Occipital lobe (tissue), 2 donors: Measurements from ENCODE around the gene TPPP. TPM values are rescaled to one million over a fixed set of nuclear protein-coding genes. Genes with fewer than 3 reads are reported as not detected.
"Not testable (repeated sequence)": the region's sequence is repeated elsewhere in the genome, so short reads cannot be mapped to it uniquely, and the experiment has no call there.

Experiments used
- DNase-seq: peaks from one replicate; lab custom pipeline; 2025; lab: John Stamatoyannopoulos, UW
- total RNA-seq: library from RNA; depleted of rRNA; stranded (reverse); fragments of >200 nt; gene quantifications from one replicate; pipeline ENCODE4 v1.2.3, GENCODE V29; 2014

TPPP gene
- total RNA-seq, 1 donor from 2014 or later: 16.2 TPM

DNA sequence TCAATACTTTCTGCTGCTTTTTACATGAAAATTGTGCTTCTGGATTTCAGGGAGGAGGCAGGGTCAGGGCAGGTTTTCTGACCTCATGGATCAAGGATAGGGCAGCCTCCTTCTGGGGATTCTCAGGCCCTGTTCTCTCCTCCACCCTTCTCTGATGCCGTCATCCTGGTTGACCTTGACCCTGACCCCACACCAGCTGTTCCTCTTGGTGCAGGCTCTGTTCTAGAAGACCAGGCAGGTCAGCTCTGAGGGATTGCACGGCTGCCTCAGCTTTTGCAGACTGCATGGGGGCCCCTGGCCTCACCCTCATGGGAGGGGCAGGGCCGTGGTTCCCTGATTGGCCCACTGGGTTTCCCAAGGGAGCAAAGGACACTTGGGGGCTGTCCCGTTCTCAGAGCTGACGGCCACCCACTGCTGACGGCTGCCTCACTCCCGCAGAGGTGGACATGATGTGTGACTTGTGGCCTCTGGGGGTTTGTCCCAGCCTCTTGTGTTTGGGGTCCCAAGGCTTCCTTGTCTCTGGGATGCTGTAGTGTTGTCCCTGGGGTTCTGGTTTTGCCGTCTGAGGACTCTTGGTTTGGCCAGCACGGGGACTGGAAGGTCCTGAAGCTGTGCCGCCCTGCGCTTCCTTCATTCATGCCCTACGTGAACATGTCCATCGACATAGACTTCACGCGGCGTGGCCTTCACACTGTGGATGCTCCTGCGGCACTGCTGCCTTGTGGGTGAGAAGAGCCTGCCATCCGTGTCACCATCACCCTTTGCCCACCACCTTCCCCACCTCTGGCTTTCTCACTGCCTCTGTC is 46.6 kb downstream of the TPPP start:
- DNase-seq: no peak

DNA sequence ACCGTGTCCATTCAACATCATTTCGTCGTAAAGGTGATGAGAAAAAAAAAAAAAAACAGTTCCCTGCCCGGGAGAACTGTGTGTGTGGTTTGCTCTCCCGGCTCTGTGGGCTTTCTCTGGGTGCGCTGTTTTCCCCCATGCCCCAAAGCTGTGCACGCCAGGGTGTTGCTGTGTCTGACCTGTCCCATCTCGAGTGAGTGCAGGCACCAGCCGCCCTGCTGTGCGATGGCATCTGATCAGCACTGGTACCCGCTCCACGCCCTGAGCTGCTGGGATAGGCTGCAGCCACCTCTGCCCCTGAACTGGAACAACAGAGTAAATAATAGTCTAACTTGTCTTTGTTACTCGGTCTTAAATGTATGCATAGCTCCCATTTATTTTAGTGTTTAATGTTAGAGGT is 47.7 kb downstream of the TPPP start:
- no peak for DNase-seq

DNA sequence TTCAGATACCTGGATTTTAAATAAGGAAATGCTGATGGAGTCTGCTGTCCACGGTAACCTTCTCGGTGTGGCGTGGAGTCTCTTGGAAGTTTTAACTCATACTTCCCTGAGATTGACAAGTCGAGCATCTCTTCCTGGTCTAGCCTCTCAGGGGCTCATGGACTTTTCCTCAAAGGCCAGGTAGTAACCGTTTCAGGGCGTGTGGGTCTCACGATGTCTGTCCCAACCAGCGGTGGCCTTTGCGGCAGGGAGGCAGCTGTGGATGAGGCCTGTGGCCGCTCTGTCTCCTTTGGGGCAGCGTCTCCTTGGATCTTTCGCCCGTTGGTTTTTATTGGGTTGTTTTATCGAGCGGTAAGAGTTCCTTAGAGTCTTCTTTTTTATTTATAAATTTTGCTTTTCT is 48.2 kb downstream of the TPPP start:
- no peak for DNase-seq

DNA sequence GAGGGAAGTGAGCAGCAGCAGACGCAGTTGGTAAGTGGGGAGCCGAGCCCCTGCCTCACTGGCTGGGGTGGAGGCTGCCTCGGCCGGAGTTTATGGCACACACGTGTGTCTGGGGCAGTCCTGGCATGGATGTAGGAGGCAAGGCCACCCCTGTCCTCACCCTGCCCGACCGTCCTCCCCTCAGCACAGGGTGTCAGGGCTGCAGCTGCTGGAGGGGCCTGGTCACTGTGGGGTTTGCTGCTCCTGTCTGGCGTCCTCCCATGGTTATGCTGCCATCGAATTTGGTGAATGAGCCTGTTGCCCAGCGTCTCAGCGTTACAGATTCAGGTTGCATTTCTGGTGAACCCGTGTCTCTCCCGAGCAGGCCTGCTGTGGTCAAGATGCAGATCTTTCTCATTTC is 48.6 kb downstream of the TPPP start:
- no peak for DNase-seq

DNA sequence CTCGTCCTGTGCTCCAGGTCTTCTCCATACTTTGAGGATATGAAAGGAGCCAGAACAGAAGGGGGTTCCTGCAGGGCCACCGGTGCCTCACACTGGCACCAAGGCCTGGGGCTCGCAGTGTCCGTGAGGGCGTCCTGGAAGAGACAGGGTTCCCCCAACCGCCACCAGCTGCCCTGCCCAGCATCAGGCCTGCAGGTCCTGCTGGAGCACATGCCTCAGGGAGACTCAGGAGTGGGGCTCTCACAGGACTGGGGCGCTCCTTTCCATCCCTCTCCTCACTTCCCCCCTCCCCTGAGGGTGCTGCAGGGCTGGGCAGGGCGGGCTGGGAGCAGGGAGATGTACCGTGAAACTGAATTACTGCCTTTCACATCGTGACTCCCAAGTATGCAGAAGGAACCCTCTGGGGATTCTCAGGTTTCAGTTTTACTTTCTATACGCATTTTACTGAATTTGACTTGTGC is 49.3 kb downstream of the TPPP start:
- DNase-seq: no peak

DNA sequence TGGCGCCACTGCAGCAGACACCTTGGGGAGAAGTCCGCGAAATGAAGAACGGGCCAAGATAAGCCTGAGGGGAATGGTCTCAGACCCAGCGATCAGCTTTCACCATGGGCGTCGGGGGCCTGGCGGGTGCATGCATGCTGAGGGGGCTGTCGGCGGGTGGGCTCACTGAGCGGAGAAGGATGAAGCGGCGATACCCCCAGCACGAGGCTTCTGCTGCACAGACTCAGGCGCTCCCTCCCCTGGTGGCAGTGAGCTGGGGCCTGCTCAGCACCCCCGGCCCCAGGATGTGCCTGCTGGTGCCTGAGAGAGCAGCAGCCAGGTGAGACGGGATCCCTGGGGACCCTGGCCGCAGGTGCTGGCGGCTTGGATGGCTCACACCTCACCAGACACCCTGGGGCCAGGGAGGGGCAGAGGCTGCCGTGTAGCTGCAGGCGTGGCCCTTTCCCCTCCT is 49.8 kb downstream of the TPPP start:
- DNase-seq: no peak

DNA sequence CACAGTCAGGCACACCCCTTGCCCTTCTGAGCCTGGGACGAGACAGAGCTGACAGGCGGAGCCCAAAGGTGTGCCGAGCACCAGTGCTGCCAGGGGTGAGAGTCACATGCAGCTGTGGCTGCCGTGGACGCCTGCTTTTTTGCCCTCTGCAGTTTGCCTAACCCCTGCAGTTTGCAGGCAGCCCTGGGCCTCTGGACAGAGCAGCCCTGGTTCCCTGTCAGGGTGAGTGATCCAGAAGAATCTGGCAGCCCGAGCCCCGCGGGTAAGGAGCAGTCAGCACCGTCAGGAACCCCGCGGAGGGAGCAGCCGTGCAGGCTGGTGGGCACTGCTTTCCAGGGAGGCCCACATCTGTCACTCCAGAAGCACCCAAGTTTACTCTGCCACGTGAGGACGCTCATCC is 50.7 kb downstream of the TPPP start:
- DNase-seq: no peak

DNA sequence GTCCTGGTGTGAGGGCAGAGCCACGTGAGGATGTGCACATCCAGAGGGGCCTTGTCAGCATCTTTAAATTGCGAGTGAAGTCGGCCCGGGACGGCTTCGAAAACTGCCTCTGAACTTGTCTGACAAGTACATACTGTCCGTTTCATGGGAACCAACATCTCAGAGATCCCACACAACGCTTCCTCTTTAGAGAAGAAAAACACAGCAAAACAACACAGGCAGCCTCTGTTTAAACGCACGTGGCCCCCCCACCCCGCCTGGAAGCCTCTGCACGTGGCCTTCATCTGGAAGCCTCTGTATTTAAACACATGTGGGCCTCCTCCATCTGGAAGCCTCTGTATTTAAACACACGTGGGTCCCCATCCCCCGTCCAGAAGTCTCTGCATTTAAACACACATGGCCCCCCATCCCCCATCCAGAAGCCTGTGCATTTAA is 51.8 kb downstream of the TPPP start:
- DNase-seq: no peak

DNA sequence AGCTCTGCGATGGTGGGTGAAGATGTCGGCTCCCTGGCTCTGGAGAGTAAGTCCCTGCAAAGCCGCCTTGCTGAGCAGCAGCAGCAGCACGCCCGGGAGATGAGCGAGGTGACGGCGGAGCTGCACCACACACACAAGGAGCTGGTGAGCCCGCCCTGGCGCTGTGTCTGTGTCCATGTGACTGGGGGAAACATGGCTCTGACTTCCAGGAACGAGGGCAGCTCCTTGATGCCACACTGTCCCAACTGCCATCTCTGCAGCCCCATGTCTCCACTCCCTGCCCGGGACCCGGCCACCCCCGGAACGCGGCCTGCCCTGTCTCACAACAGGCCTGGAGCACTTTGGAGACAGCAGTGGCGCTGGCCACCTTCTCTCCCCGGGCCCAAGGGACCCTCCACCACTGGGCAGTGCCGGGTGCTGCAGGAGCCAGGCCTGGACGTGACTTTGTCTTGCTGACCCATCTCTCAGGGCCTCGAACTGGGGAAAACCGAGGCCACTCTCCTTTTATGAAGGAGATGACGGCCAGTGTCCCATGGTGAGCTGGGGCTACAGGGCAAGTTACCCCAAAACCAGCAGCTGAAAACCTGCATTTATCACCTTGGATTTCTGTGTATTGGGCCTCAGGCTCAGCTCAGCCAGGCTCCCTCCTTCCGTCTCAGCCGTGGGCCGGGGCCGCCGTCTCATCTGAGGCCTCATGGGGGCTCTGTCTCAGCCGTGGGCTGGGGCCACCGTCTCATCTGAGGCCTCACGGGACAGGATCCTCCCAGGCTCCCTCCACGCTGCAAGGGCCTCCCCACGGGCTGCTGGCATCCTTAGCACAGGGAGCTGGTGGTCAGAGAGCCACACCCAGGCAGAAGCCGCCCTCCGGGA is 52.5 kb downstream of the TPPP start:
- no peak for DNase-seq

DNA sequence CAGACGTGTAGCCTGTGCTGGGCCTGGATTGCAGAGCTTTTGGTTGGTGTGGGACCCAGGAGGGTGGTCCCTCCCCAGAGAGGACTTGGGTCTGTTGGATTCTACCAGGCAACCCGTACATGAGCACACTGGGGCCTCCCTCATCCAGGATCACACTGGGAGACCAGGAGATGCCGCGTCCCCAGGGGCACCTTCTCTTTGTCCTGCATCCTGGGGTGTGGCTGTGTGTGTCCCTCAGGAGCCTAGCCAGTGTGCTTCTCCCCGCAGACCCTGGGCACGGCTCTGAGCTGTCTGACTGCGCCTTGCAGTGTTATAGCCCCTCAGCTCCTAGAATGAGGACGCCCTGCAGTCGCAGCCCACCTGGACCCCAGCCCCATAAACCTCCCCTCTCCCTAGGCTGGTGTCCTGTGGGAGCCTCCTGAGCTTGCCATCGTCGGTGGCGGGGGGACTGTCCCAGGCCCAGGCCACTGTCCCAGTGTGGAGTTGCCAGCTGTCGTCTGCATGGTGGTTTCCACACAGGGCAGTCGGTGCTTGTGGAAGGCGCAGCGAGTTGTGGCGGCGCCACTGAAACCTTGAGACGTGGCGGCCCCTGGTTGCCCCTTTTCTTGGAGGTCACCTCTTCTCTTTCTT is 53.5 kb downstream of the TPPP start:
- no peak for DNase-seq

DNA sequence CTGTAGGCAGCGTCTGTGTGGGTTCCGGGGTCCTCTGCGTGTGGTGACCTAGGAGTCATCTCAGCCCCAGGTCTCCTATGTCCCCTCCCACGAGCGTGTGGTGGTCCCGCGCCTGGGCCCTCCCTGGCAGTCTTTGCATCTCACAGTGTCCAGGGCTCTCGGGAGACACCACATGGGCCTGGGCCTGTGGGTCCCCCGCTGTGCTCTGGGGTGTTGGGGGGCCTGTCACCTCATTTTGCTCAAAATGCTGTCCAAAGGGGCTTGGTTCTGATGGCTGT is 54.0 kb downstream of the TPPP start:
- DNase-seq: no peak

DNA sequence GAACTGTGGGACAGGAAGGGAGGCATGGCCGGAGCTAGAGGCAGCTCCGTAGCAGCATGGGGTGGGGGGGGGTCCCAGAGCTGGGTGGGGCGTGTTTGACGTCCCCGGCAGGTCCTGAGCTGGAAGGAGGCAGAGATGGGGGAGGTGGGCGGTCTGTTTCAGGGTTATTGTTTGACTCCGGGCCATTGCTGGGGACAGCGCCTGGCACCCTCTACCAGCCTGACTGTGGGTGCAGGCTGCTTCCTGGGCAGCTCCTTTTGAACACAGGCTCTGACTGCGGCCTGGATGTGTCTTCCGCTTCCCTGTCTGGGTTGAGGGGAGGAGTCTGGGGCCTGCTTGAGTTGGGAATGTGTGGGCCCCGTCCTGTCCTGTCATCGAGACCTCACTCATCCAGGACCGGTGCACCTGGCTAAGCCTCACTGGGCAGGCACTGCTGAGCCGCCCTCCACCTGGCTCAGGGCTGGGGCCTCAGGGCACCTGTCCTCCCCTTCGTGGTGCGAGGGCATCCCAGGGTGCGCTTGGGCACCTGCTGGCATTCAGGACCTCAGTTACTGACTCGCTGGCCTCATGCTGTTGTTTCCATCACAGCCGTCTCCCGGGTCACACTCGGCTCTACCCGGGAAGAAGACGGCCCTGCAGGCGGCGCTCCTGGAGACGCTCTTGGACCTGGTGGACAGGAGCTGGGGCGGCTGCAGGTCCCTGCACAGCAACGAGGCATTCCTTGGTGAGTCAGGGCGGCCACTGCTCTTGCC is 54.5 kb downstream of the TPPP start:
- no peak for DNase-seq

DNA sequence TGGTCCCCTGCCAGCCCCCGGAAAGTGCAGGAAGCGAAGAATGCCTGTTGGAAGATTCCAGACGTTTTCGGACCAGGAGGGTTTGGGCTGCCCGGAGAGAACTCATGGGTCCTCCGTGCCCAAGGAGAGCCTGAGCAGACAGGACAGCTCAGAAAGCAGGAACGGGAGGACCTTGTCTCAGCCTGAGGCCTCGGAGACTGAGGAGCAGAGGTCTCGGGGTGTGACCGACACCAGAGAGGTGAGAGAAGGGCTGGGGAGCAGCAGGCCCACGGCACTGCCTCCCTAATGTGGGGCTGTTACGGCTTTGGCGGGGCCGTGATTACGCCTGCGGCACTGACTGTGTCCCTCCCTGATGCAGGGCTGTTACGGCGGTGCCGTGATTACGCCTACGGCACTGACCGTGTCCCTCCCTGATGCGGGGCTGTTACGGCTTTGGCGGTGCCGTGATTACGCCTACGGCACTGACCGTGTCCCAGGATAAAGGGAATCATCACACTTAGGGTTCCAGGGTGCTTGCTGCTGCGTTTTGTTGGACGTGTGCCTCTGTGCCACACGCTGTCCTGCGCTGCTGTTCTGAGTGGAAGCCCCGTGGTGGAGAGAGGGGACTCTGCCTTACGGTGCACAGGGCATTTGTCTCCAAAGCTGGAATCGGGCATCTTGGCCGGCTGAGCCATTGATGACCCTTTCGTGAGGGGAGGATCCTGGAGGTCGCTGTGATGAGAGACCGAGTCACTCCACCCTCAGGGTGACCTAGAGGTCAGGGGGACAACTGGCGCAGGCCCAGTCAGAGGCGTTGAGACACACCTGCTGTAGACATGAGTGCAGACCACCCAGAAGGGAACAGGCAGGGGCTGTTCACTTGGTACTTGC is 55.3 kb downstream of the TPPP start:
- DNase-seq: no peak

DNA sequence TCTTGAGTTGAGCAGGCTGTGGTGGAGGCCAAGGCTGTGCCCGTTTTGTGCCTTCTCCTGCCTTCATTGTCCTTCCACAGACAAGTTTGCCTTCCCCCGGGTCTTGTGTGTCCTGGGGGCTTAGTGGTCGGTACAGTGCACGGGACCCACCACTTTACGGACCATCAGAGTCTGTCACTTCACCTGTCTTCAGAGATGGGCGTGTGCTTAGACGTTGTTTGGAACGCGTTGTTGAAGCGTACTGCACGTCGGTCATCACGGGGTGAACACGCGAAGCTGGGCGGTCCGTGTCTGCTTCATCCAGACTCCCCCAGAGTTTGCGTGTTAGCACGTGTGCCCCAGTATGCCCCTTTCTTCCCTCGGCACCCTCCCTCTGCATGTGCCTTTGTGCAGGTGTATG is 56.2 kb downstream of the TPPP start:
- no peak for DNase-seq

DNA sequence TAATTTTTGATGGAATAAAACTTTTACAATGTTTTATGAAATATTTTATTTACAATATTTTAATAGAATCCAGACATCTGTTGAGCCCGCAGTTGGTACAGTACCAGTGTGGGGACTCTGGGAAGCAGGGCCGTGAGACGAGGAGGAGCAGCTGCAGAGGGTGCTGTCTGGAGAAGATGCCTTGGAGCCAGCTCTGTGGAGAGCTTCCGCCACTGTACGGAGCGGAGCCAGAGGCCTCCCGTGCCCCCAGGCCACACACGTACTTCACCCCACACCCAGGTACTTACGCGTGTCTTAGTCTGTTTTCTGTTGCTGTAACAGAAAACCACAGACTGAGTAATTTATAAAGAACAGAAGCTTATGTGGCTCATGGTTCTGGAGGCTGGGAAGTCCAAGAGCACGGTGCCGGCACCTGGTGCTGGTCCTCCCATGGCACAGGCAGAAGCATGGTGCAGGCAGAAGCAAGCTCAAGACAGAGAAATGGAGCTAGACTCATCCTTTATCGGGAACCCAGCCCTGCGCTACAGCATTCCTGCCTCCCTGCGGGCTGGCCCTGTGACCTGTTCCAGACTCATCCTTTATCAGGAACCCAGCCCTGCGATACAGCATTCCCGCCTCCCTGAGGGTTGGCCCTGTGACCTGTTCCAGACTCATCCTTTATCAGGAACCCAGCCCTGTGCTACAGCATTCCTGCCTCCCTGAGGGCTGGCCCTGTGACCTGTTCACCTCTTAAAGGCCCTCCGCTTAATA is 57.7 kb downstream of the TPPP start:
- DNase-seq: no peak

DNA sequence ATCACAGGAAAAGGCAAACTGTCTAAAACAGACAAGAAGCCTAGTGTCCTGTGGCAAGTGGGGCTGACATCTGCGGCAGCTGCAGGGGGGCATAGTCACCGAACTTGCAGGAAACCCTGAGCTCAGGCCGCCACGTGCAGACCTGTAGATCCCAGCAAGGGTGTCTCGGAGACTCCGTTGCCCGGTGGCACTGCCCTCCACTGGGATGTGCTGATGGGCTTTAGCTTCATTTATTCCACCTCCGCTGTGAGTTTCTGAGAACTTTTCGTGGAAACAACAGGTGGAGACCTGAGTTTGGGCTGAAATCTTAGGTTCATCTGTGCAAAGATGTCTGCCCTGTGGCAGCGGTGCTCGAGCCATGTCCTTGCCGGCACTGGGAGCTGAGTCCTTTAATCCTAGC is 59.0 kb downstream of the TPPP start:
- no peak for DNase-seq

DNA sequence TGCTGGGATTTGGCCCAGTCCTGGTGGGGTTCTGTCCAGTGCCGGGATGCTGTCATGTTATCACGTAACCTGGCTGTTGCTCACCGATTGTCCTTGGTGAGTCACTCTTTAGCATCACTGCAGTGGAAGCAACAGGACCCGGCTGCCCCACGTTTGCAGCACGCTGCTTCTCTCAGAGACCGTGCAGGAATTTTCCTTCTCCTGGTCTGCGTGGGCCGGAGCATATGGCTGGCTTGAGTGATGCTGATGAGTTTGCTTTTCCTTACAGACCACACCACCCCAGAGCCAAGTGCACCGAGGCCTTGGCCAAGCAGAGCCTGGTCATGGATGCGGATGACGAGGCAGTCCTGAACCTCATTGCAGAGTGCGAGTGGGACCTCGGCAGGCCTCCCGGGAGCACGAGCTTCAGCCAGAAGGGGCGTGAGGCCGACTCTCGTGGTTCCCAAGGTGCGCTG is 59.6 kb downstream of the TPPP start:
- DNase-seq: no peak

DNA sequence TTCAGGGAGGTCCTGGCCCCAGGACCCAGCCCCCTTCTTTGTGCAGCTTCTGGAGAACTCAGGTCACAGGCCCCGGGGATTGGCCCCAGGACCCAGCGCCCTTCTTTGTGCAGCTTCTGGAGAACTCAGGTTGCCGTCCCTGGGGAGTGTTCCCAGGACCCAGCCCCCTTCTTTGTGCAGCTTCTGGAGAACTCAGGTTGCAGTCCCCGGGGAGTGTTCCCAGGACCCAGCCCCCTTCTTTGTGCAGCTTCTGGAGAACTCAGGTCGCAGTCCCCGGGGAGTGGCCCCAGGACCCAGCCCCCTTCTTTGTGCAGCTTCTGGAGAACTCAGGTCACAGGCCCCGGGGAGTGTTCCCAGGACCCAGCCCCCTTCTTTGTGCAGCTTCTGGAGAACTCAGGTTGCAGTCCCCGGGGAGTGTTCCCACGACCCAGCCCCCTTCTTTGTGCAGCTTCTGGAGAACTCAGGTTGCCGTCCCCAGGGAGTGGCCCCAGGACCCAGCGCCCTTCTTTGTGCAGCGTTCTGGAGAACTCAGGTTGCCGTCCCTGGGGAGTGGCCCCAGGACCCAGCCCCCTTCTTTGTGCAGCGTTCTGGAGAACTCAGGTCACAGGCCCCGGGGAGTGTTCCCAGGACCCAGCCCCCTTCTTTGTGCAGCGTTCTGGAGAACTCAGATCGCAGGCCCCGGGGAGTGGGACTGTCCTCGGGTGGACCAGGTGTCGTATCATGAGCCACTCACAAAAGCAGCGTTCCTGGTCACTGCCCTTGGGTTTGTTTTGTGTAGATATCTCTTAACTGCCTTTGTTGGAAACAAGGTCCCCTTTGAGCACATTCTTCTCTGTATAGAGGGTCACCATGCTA is 64.6 kb downstream of the TPPP start:
- DNase-seq: not testable (repeated sequence)

DNA sequence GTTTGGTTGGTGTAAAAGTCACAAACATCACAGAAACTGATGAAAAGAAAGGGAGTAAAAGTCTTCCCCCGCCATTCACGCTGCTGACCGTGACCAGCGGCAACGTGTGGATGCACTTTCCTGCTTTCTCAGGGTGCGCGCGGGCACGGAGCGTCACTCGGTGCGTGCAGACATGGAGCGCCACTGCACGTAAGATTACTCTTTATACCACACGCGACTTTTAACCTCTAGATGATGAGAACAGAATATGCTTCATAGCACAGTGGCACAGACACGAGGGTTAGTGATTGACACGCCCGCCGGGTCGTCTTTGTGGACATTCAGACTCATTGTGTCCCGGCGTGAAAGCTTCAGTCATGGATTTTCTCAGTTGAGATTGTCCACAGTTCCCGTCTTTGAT is 65.3 kb downstream of the TPPP start:
- no peak for DNase-seq
